ENCODE data around the gene MCOLN1.

DNA sequence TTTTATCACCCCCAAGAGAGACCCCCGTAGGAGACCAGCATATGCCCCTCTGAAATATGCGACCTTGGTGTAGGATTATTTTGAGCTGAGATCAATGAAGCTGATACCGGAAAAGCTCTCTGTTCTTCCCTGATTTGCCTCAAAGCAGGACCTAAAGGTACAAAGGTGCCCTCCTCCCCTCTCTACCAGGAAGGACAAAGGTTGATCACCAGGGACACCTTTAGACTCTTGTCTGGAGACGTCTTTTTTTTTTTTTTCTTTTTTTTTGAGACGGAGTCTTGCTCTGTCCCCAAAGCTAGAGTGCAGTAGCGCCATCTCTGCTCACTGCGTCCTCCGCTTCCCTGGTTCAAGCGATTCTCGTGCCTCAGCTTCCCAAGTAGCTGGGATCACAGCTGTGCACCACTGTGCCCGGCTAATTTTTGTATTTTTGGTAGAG lies 32.8 kb upstream of the MCOLN1 start:
- no peak for TF ChIP-seq CTCF (IDR thresholded peaks at IDR 0.05)
- TF ChIP-seq POLR2A (IDR thresholded peaks at IDR 0.05): no peak
- no peak for TF ChIP-seq POLR2AphosphoS5 (IDR thresholded peaks at IDR 0.05)

Measured in upper lobe of left lung (tissue), 4 donors.